ENCODE measurements around the gene OCA2.

GRCh38 chr15:28022181-28022580 lies 76.9 kb downstream of the OCA2 start:
- TF ChIP-seq POLR2AphosphoS5 (IDR thresholded peaks at IDR 0.05; ENCODE audit: low read depth, low read length) (no peak), REST (IDR thresholded peaks at IDR 0.05; ENCODE audit: insufficient read depth in 1 of 2, low read depth in 2 of 2, low read length in 2 of 2) (no peak), SIN3A (IDR thresholded peaks at IDR 0.05; ENCODE audit: borderline replicate concordance, insufficient read depth, low read length) (no peak), TAF1 (IDR thresholded peaks at IDR 0.05; ENCODE audit: borderline replicate concordance, insufficient read depth, low read length) (no peak), FOXP2 (optimal IDR thresholded peaks at IDR 0.05; ENCODE audit: borderline replicate concordance, extremely low read depth, extremely low read length, insufficient read depth) (no peak)

Data from PFSK-1 (cell line).